SK-N-MC (cell line): Measurements from ENCODE around the gene DDX39B.

Experiments used
- EZH2 ChIP-seq: fragments of 200-600 bp; sonication (generic); IDR thresholded peaks from one replicate; pipeline ENCODE4 v1.6.1; 2017; ENCODE audit warnings: antibody characterized with exemption
- POLR2AphosphoS5 ChIP-seq: IDR thresholded peaks from 2 replicates; pipeline ENCODE4 v1.6.1; 2012; ENCODE audit warnings: mild to moderate bottlenecking, low read depth, low read length, borderline replicate concordance

GRCh38 chr6:31574106-31575061, 32.6 kb upstream of the DDX39B start:
- TF ChIP-seq POLR2AphosphoS5 (no peak), EZH2 (no peak)
